ENCODE measurements around the gene RFX2. TPM values are rescaled to one million over a fixed set of nuclear protein-coding genes. Genes with fewer than 3 reads are reported as not detected.

RFX2 gene
- total RNA-seq, 2 experiments from 2014 or later: 4.7 to 6.0 TPM

DNA sequence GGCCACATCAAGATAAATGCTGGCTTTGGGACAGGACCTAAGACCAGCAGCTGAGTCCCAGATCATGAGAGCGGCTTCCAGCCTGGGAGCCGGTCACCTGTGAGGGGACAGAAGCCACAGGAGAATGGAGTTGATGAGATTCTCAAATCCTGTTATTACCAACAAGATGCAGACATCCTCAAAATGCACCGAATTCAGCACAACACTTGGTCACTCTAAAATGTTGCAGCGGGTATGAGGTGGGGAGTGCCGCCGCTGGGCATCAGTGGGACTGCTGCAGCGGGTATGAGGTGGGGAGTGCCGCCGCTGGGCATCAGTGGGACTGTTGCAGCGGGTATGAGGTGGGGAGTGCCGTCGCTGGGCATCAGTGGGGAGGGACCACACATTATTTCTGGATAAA lies 153.6 kb downstream of the RFX2 start:
- no peak for DNase-seq
- H3K9me3 Mint-ChIP-seq: no peaks in the 10 kb centered on the region
- CTCF ChIA-PET: interaction anchor here (2.3 kb wide), 1 partner anchor 11 kb away, joined by 14 read pairs; no protein-coding TSS in a partner anchor
- H3K4me3 Mint-ChIP-seq: no peak overlapping the region
- H3K27ac Mint-ChIP-seq: no peak overlapping the region
- H3K36me3 Mint-ChIP-seq (ENCODE audit: low read depth): peaks cover 15% of the 10 kb centered on the region
- peaks cover 92% of the 10 kb centered on the region for H3K4me1 Mint-ChIP-seq (ENCODE audit: low read depth)
- no peaks in the 10 kb centered on the region for H3K27me3 Mint-ChIP-seq (ENCODE audit: low read depth)
- intact Hi-C loops (cut with micrococcal nuclease): no loop called here

DNA sequence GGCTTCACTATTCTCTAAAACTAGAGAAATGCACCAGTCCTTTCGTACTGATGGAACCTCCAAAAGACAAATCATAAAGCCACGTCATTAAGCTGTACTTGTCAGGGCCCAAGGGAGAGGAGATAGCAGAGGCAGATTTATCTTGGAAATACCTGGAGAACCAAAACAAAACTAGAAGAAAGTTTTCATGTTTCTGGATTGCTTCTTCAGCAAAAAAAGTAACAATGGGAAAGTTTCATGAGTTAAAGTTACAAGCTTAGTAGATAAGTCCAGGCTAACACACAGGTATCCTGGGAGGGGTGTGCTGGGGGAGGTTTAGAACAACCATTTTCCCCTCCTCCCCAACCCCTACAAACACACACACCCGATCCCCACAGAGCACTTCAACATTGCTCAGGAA lies 154.0 kb downstream of the RFX2 start:
- no peak for DNase-seq
- Mint-ChIP-seq H3K4me3 (no peak overlapping the region), H3K27ac (no peak overlapping the region), H3K36me3 (ENCODE audit: low read depth) (peaks cover 15% of the 10 kb centered on the region), H3K9me3 (no peaks in the 10 kb centered on the region), H3K4me1 (ENCODE audit: low read depth) (peaks cover 92% of the 10 kb centered on the region), H3K27me3 (ENCODE audit: low read depth) (no peaks in the 10 kb centered on the region)
- intact Hi-C loops (cut with micrococcal nuclease): no loop called here
- CTCF ChIA-PET: interaction anchor here (2.3 kb wide), 1 partner anchor 12 kb away, joined by 14 read pairs; no protein-coding TSS in a partner anchor

DNA sequence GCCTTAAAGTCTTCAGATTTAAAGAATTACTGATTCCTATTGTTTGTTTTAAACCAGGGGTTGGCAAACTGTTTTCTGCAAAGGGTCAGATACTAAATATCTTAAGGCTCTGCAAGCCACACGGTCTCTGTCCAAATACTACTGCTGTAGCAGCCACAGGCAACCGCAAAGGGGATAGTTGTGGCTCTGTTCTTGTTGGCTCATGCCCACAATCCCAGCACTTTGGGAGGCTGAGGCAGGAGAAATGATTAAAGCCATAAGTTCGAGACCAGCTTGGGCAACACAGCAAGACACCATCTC lies 154.7 kb downstream of the RFX2 start:
- intact Hi-C loops (cut with micrococcal nuclease): no loop called here

DNA sequence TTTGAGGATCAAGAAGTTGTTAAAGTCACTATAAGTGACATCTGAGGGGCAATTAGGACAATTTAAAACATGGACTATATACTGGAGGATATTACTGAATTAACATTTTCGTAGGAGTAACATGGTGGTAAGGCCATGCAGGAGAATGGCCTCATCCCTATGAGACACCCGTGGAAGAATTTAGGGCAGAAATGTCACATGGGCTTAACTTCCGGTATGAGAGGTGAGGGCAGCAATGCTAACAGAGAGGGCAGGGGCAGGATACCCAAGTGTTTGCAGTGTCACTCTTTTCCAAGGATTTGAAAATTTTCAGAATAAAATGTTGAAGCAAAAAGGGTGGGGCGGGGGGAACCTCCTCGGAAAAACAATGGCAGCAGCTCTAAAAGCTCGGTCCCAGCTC lies 156.0 kb downstream of the RFX2 start:
- peaks cover 30% of the 10 kb centered on the region for H3K36me3 Mint-ChIP-seq (ENCODE audit: low read depth)

More for the DNA sequence above, 154.7 kb downstream of the RFX2 start:
- no peak for DNase-seq
- Mint-ChIP-seq H3K4me1 (ENCODE audit: low read depth) (peaks cover 92% of the 10 kb centered on the region), H3K27me3 (ENCODE audit: low read depth) (no peaks in the 10 kb centered on the region), H3K27ac (peak overlapping the region; percentile 27), H3K36me3 (ENCODE audit: low read depth) (peaks cover 20% of the 10 kb centered on the region), H3K9me3 (no peaks in the 10 kb centered on the region), H3K4me3 (no peak overlapping the region)
- CTCF ChIA-PET: interaction anchor here (1.4 to 2.3 kb wide), 3 partner anchors 13 to 151 kb away, joined by 3 to 14 read pairs (median 4); no protein-coding TSS in a partner anchor

DNA sequence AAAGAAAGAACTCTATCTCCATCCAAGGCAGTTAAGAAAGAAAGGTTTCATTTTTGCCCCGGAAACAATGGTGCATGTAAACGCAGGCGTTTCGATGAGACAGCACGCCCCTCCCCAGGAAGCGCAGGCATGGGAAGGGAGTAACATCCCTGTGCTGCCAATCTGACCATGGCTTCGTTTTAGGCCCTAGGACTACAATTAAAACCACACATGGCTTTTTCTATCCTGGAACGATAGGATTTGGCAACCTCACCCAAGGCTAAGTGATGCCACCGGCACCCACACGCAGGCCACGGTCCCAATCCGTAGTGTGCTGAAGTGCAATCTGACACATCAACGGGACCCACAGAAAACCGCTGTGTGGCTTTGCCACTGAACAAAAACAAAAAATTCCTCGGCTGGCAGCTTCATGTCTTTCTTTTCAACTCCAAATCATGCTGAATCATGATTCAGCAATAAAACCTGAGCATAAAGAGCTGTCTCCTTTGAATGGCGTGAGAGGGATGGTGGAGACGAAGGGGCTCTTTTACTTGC lies 156.6 kb downstream of the RFX2 start:
- Mint-ChIP-seq H3K4me3 (peak overlapping the region; percentile 36), H3K27ac (peak overlapping the region; percentile 87), H3K9me3 (no peaks in the 10 kb centered on the region), H3K4me1 (ENCODE audit: low read depth) (peaks cover 92% of the 10 kb centered on the region), H3K36me3 (ENCODE audit: low read depth) (peaks cover 30% of the 10 kb centered on the region), H3K27me3 (ENCODE audit: low read depth) (no peaks in the 10 kb centered on the region)
- CTCF ChIA-PET: interaction anchor here (6.2 kb wide), 1 partner anchor 14 kb away, joined by 48 read pairs; no protein-coding TSS in a partner anchor
- intact Hi-C loops (cut with micrococcal nuclease): loop anchor here (1.0 to 5.0 kb wide), 2 partner anchors 9 to 126 kb away; no protein-coding TSS in a partner anchor
- DNase-seq: peak; percentile 63

More for the DNA sequence above, 156.0 kb downstream of the RFX2 start:
- no peaks in the 10 kb centered on the region for H3K9me3 Mint-ChIP-seq
- H3K27ac Mint-ChIP-seq: peak overlapping the region; percentile 87
- intact Hi-C loops (cut with micrococcal nuclease): loop anchor here (5.0 kb wide), 1 partner anchor 127 kb away; no protein-coding TSS in a partner anchor
- no peaks in the 10 kb centered on the region for H3K27me3 Mint-ChIP-seq (ENCODE audit: low read depth)
- CTCF ChIA-PET: interaction anchor here (1.4 kb wide), 2 partner anchors 21 to 150 kb away, joined by 3 to 4 read pairs; no protein-coding TSS in a partner anchor
- DNase-seq: no peak
- H3K4me1 Mint-ChIP-seq (ENCODE audit: low read depth): peaks cover 92% of the 10 kb centered on the region
- H3K4me3 Mint-ChIP-seq: peak overlapping the region; percentile 36

DNA sequence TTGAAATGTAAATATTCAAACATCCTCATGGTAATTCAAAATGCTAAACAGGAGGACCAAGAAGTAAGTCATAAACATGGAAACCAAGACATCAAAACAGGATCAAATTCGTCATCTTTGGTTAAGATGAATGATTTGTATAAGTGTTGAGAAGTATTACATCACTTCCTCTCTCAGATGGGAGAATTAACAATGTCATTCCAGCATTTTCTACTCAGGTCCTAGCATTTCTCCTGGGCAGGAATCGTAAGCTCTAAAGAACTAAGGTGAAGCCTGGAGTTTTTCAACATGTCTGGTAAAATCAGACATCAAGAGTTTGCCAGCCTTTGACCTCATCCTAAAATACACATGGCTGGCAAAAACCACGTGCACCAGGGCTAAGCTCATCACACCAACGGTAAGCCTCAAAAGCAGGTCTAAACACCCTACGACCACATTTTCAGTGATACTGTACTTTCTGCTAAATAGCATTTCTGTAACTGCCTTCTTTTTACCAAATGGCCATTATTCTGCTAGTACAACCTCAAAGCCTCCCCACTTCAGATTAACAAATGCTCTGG lies 157.2 kb downstream of the RFX2 start:
- Mint-ChIP-seq H3K36me3 (ENCODE audit: low read depth) (peaks cover 31% of the 10 kb centered on the region), H3K4me3 (peak overlapping the region; percentile 36), H3K27ac (peak overlapping the region; percentile 87), H3K9me3 (no peaks in the 10 kb centered on the region), H3K27me3 (ENCODE audit: low read depth) (no peaks in the 10 kb centered on the region), H3K4me1 (ENCODE audit: low read depth) (peaks cover 94% of the 10 kb centered on the region)
- DNase-seq: peak; percentile 31
- intact Hi-C loops (cut with micrococcal nuclease): loop anchor here (1.0 to 5.0 kb wide), 2 partner anchors 9 to 126 kb away; no protein-coding TSS in a partner anchor
- CTCF ChIA-PET: interaction anchor here (6.2 kb wide), 1 partner anchor 14 kb away, joined by 48 read pairs; no protein-coding TSS in a partner anchor

DNA sequence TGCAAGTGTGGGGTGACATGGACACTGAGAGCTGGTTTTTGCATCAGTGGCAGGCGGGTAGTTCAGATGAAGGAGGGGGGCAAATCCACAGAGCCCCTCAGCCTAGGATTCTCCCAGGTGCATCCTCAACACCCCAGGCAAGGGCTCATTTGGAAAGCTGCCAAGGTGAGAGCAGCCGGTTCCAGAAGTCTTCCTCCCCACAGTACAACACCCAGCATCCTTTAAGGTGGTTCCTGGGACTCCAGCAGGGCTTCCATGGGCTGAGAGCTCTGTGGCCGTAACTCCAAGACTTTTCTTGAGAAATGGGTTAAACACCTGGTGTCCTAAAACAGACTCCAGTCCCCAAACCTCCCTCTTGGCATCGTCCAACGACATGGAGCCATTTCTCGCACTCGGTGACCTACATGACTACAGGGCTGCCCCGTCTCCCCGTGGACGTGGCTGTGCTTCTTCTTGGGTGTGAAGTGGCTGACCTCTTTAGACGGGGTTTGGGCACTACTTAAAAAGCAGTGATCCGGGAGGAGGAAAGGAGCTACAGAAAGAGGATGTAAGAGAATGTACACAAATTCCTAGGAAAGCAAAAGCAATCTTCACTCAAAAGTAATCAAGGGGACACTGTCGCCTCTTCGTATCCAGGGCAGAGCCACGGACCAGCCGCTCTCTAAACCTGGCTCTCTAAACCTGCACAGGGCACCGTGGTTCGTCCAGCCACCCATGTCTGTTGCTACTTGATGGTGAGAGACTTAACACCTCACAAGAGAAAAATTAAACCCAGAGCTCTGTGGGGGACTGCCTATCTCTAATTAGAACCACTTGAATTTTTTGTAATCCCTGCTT lies 157.9 kb downstream of the RFX2 start:
- DNase-seq: no peak
- Mint-ChIP-seq H3K4me1 (ENCODE audit: low read depth) (peaks cover 96% of the 10 kb centered on the region), H3K4me3 (no peak overlapping the region), H3K36me3 (ENCODE audit: low read depth) (peaks cover 32% of the 10 kb centered on the region), H3K27ac (peak overlapping the region; percentile 87), H3K9me3 (no peaks in the 10 kb centered on the region), H3K27me3 (ENCODE audit: low read depth) (no peaks in the 10 kb centered on the region)
- intact Hi-C loops (cut with micrococcal nuclease): loop anchor here (1.0 to 5.0 kb wide), 2 partner anchors 10 to 125 kb away; no protein-coding TSS in a partner anchor
- CTCF ChIA-PET: interaction anchor here (1.1 to 6.2 kb wide), 3 partner anchors 15 to 148 kb away, joined by 4 to 48 read pairs (median 4); no protein-coding TSS in a partner anchor

DNA sequence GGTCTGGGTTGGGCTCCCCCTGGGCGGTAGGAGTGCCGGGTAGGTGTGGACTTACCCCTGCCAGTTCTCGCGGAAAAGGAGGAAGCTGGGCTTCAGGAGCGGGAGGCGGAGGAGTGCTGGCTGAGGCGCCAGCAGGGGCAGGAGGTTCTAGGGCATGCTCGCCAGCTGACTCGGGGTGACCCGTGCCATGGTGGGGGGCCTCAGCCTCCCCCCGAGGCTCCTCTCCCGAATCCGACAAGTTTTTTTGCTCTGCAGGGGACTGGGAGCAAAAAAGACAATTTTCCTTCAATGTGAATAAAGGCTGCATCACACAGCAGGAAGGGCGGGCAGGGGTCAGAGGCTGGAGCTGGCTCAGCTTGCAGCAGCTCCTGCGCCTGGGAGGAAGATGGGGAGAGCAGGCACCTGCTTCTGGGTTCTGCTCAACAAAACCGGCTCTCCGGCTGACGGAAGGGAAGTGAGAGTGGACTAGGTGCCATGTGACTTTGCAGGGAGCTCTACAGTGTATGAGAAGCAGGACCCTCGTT lies 158.9 kb downstream of the RFX2 start:
- Mint-ChIP-seq H3K4me3 (no peak overlapping the region), H3K27ac (peak overlapping the region; percentile 87), H3K36me3 (ENCODE audit: low read depth) (peaks cover 32% of the 10 kb centered on the region), H3K4me1 (ENCODE audit: low read depth) (peaks cover 92% of the 10 kb centered on the region), H3K9me3 (no peaks in the 10 kb centered on the region), H3K27me3 (ENCODE audit: low read depth) (no peaks in the 10 kb centered on the region)
- CTCF ChIA-PET: interaction anchor here (1.0 to 6.2 kb wide), 4 partner anchors 16 to 147 kb away, joined by 3 to 48 read pairs (median 4); no protein-coding TSS in a partner anchor
- intact Hi-C loops (cut with micrococcal nuclease): loop anchor here (5.0 kb wide), 1 partner anchor 124 kb away; no protein-coding TSS in a partner anchor
- DNase-seq: no peak

DNA sequence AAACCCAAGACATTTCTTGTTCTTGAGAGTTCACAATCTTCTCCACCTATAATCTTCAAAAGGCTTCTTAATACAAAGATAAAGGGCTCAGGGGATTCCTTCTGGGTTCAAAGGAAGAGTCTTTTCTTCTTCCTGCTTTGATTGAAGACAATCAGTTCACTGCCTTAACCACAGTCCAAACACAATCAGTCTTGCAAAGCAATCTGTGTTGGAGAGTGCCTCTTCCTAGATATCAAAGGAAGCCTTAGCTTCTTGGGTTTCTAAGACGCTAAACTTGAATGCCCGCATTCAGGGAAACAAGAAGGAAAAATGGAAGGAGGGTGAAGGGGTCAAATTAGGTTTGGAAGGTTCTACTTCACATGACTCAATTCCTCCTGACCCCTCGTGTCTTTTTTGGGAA lies 159.6 kb downstream of the RFX2 start:
- Mint-ChIP-seq H3K9me3 (no peaks in the 10 kb centered on the region), H3K27ac (peak overlapping the region; percentile 96), H3K4me3 (no peak overlapping the region), H3K27me3 (ENCODE audit: low read depth) (no peaks in the 10 kb centered on the region), H3K36me3 (ENCODE audit: low read depth) (peaks cover 34% of the 10 kb centered on the region), H3K4me1 (ENCODE audit: low read depth) (peaks cover 92% of the 10 kb centered on the region)
- no peak for DNase-seq
- intact Hi-C loops (cut with micrococcal nuclease): loop anchor here (1.0 to 5.0 kb wide), 2 partner anchors 25 to 123 kb away; no protein-coding TSS in a partner anchor
- CTCF ChIA-PET: interaction anchor here (0.7 to 6.2 kb wide), 4 partner anchors 11 to 33 kb away, joined by 3 to 48 read pairs (median 4); no protein-coding TSS in a partner anchor

DNA sequence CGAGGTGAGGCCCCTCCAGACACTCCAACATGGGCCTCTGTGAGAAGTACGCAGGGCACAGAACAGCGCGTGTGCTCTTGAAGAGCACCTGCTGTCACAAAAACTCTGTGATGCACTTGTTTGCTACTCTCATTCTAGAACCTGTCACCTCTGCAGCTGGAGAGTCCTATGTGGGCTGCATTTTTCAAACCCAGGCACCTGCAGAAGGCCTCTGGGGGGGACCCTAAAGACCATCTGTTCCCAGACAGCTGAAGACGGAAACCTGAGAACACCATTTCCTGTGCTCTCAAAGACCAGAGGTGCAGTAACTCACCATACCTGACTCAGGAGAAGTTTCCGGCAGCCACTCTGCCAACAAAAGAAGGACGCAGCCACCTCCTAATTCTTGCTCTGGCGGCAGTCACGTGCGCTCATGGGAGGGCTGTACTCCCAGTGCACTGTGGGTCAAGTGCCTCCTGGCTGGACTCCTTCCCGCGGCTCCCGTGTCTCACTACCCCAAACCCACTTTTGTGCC lies 160.5 kb downstream of the RFX2 start:
- H3K36me3 Mint-ChIP-seq (ENCODE audit: low read depth): peaks cover 32% of the 10 kb centered on the region
- H3K4me1 Mint-ChIP-seq (ENCODE audit: low read depth): peaks cover 91% of the 10 kb centered on the region
- H3K4me3 Mint-ChIP-seq: peak overlapping the region; percentile 71
- CTCF ChIA-PET: interaction anchor here (0.7 to 6.2 kb wide), 5 partner anchors 12 to 29 kb away, joined by 3 to 48 read pairs (median 4); no protein-coding TSS in a partner anchor
- H3K27me3 Mint-ChIP-seq (ENCODE audit: low read depth): no peaks in the 10 kb centered on the region
- H3K9me3 Mint-ChIP-seq: no peaks in the 10 kb centered on the region
- DNase-seq: peak; percentile 78
- peak overlapping the region; percentile 96 for H3K27ac Mint-ChIP-seq
- intact Hi-C loops (cut with micrococcal nuclease): loop anchor here (1.0 to 5.0 kb wide), 4 partner anchors 13 to 123 kb away; partner anchors contain the start of gene VMAC

DNA sequence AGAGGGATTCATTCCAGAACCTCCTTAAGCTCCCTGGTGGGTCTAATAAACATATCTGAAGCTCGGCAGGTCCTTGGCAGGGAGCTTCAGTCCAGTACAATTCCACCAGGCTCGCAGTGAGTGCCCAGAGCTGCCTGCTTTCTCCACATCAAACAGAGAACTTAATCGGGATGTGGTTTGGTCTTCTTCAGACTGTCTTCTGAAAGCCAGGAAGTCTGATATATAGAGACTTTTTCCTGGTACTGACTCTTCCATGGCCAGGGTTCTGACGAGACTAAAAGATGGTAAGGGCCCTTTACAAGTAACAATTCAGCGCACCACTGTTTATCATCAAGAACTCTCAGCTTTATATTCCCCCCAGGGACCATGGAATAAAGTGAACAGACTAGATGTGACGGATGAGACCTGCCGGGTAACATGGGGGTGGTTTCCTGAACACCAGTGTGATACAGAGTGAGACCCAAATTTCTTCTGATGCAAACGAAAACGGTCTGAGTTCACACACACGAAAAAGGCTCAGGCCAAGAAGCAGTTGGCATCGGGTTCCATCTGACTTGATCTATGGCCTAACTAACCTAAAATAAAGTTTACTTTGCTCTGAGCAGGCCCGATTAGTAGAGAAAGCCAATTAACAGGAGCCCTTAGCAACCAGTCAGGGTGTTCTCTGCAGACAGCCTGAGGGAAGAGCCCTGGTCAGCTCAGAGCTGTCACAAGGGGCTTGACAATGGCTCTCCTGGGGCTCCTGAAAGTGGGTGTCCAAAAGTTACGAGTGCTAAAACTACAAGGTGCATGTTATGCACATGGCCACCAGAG lies 161.3 kb downstream of the RFX2 start:
- CTCF ChIA-PET: interaction anchor here (0.5 to 6.2 kb wide), 8 partner anchors 18 to 1138 kb away, joined by 3 to 48 read pairs (median 4); no protein-coding TSS in a partner anchor
- Mint-ChIP-seq H3K27ac (peak overlapping the region; percentile 96), H3K4me3 (peak overlapping the region; percentile 71), H3K4me1 (ENCODE audit: low read depth) (peaks cover 91% of the 10 kb centered on the region), H3K9me3 (no peaks in the 10 kb centered on the region), H3K27me3 (ENCODE audit: low read depth) (no peaks in the 10 kb centered on the region), H3K36me3 (ENCODE audit: low read depth) (peaks cover 28% of the 10 kb centered on the region)
- intact Hi-C loops (cut with micrococcal nuclease): loop anchor here (1.0 to 2.0 kb wide), 2 partner anchors 14 to 45 kb away; partner anchors contain the start of gene VMAC
- DNase-seq: peak; percentile 56
